ENCODE results near the gene ACER3. TPM values are rescaled to one million over a fixed set of nuclear protein-coding genes. Genes with fewer than 3 reads are reported as not detected.

The ACER3 gene
- total RNA-seq, 4 donors from 2014 or later, result 20.5 to 30.6 (median 23.0) TPM

DNA sequence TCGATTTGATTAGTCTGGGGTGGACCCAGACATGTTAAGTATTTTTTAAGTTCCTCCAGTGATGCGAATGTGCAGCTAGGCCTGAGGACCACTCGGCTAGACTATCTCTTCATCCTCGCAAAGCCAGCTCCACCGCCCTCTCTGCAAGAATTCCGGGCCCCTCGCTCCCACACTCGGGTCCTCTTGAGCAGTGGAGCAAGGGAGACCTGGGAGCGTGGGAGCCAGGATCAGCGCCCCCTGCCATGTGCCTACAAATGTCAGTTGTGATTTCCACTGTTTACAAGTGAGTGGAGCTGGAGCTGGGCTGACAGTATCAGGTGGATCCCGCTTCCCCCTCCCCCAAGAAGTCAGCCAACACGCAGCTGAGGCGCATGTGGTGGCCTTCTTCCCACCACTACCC, 180.2 kb downstream of the ACER3 start:
- Histone ChIP-seq H3K27ac (no peak overlapping the region), H3K4me3 (no peak overlapping the region), H3K27me3 (peaks cover 0 to 64% of the 10 kb centered on the region in 2 donors), H3K9me3 (no peaks in the 10 kb centered on the region), H3K36me3 (no peaks in the 10 kb centered on the region), H3K4me1 (peaks cover 0 to 16% (median 8%) of the 10 kb centered on the region in 4 donors)
- WGBS, 2 donors, result 93 to 95% methylated on average over 13 of the region's 13 CpGs
- no peak for DNase-seq (ENCODE audit: low spot score in 2 of 2)
- TF ChIP-seq, protein P1, sequence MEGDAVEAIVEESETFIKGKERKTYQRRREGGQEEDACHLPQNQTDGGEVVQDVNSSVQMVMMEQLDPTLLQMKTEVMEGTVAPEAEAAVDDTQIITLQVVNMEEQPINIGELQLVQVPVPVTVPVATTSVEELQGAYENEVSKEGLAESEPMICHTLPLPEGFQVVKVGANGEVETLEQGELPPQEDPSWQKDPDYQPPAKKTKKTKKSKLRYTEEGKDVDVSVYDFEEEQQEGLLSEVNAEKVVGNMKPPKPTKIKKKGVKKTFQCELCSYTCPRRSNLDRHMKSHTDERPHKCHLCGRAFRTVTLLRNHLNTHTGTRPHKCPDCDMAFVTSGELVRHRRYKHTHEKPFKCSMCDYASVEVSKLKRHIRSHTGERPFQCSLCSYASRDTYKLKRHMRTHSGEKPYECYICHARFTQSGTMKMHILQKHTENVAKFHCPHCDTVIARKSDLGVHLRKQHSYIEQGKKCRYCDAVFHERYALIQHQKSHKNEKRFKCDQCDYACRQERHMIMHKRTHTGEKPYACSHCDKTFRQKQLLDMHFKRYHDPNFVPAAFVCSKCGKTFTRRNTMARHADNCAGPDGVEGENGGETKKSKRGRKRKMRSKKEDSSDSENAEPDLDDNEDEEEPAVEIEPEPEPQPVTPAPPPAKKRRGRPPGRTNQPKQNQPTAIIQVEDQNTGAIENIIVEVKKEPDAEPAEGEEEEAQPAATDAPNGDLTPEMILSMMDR (IDR thresholded peaks at IDR 0.05), result no peak
- TF ChIP-seq EP300 (IDR thresholded peaks at IDR 0.05) (no peak), POLR2A (IDR thresholded peaks at IDR 0.05) (no peak)

GRCh38 chr11:77042111-77042726, 181.5 kb downstream of the ACER3 start:
- Histone ChIP-seq H3K4me3 (no peak overlapping the region), H3K4me1 (peaks cover 0 to 29% (median 13%) of the 10 kb centered on the region in 4 donors), H3K9me3 (no peaks in the 10 kb centered on the region), H3K27ac (no peak overlapping the region), H3K36me3 (no peaks in the 10 kb centered on the region), H3K27me3 (peaks cover 0 to 68% of the 10 kb centered on the region in 2 donors)
- no peak for DNase-seq (ENCODE audit: low spot score in 2 of 2)
- no peak for TF ChIP-seq EP300 (IDR thresholded peaks at IDR 0.05)
- no peak for TF ChIP-seq POLR2A (IDR thresholded peaks at IDR 0.05)
- TF ChIP-seq, protein P1 (IDR thresholded peaks at IDR 0.05), result no peak
- 86 to 88% methylated on average over 13 of the region's 13 CpGs for WGBS, 2 donors

- Histone ChIP-seq H3K27me3 (peaks cover 0 to 55% of the 10 kb centered on the region in 2 donors), H3K27ac (no peak overlapping the region), H3K36me3 (no peaks in the 10 kb centered on the region), H3K4me3 (no peak overlapping the region), H3K9me3 (no peaks in the 10 kb centered on the region), H3K4me1 (peaks cover 0 to 28% (median 13%) of the 10 kb centered on the region in 4 donors)
- WGBS, 2 donors, result 62 to 78% methylated on average over 2 of the region's 2 CpGs
- TF ChIP-seq POLR2A (IDR thresholded peaks at IDR 0.05) (no peak), EP300 (IDR thresholded peaks at IDR 0.05) (no peak)
- TF ChIP-seq, protein P1 (IDR thresholded peaks at IDR 0.05), result no peak
- DNase-seq (ENCODE audit: low spot score in 2 of 2), result no peak
Observed at GRCh38 chr11:77044356-77044755, 183.6 kb downstream of the ACER3 start.

GRCh38 chr11:77044886-77045285, 184.2 kb downstream of the ACER3 start:
- Histone ChIP-seq H3K27me3 (peaks cover 0 to 51% of the 10 kb centered on the region in 2 donors), H3K27ac (no peak overlapping the region), H3K36me3 (no peaks in the 10 kb centered on the region), H3K4me3 (no peak overlapping the region), H3K4me1 (peaks cover 0 to 23% (median 10%) of the 10 kb centered on the region in 4 donors), H3K9me3 (no peaks in the 10 kb centered on the region)
- WGBS, 2 donors, result 97 to 98% methylated on average over 9 of the region's 9 CpGs
- DNase-seq (ENCODE audit: low spot score in 2 of 2), result no peak
- TF ChIP-seq POLR2A (IDR thresholded peaks at IDR 0.05) (no peak), EP300 (IDR thresholded peaks at IDR 0.05) (no peak)
- TF ChIP-seq, protein P1 (IDR thresholded peaks at IDR 0.05), result no peak

DNA sequence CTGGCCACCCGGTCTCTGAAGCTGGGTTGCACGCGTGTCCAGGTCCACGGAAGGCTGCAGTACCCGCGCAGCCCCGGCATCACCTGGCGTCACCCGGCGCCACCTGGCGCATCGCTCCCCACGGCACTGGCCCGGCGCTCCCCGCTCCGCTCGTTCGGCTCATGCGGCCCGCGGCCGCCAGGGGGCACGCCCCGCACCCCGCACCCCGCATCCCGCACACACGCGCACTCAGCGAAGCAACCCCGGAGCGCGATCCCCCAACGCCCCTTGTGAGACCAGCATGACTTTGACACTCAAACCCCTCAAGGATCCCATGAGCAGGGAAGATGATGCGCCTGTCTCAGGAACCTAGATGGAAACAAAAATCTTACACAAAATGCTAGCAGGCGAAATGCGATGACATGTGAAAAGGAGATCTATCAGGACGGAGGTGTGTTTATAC, 185.4 kb downstream of the ACER3 start:
- H3K4me3 ChIP-seq, result no peak overlapping the region
- WGBS, 2 donors, result 6 to 8% methylated on average over 32 to 38 of the region's 39 CpGs
- H3K27ac ChIP-seq, result no peak overlapping the region
- DNase-seq (ENCODE audit: low spot score in 2 of 2), result no peak
- peaks cover 0 to 18% (median 7%) of the 10 kb centered on the region in 4 donors for H3K4me1 ChIP-seq
- H3K36me3 ChIP-seq, result no peaks in the 10 kb centered on the region
- peaks cover 0 to 39% of the 10 kb centered on the region in 2 donors for H3K27me3 ChIP-seq
- H3K9me3 ChIP-seq, result no peaks in the 10 kb centered on the region
- TF ChIP-seq, protein P1 (IDR thresholded peaks at IDR 0.05), result peak; percentile 54 to 75 (median 64)
- no peak for TF ChIP-seq POLR2A (IDR thresholded peaks at IDR 0.05)
- no peak for TF ChIP-seq EP300 (IDR thresholded peaks at IDR 0.05)
